T-helper 2 cell treated with Interferon-gamma antibody and Interleukin-4, amounts not matched to agents 5 μg/mL and 100 μg/mL, for 36 hours (primary cell): ENCODE measurements around the gene DTNBP1.

Experiments used
- DNase-seq: peaks from one replicate; pipeline ENCODE4 v3.0.0; 2021; ENCODE audit warnings: low spot score
- H3K27ac Mint-ChIP-seq: one replicate; pipeline ENCODE4 v1.8.0; 2021; ENCODE audit warnings: mild to moderate bottlenecking, mixed read lengths
- H3K27me3 Mint-ChIP-seq: one replicate; pipeline ENCODE4 v1.8.0; 2021; ENCODE audit warnings: low read depth, mixed read lengths
- H3K36me3 Mint-ChIP-seq: one replicate; pipeline ENCODE4 v1.8.0; 2021; ENCODE audit warnings: low read depth, mixed read lengths
- H3K4me1 Mint-ChIP-seq: one replicate; pipeline ENCODE4 v1.8.0; 2021; ENCODE audit warnings: low read depth, mixed read lengths
- H3K4me3 Mint-ChIP-seq: one replicate; pipeline ENCODE4 v1.8.0; 2022; ENCODE audit warnings: mild to moderate bottlenecking, moderate library complexity, mixed read lengths
- H3K9me3 Mint-ChIP-seq: one replicate; pipeline ENCODE4 v1.8.0; 2021; ENCODE audit warnings: mixed read lengths

The DTNBP1 gene

GRCh38 chr6:15578716-15579391, 84.0 kb downstream of the DTNBP1 start:
- Mint-ChIP-seq H3K9me3 (no peaks in the 10 kb centered on the region), H3K4me1 (peaks cover 4% of the 10 kb centered on the region), H3K36me3 (no peaks in the 10 kb centered on the region), H3K27ac (no peak overlapping the region), H3K27me3 (no peaks in the 10 kb centered on the region), H3K4me3 (no peak overlapping the region)
- no peak for DNase-seq

- no peak overlapping the region for H3K27ac Mint-ChIP-seq
- H3K9me3 Mint-ChIP-seq: no peaks in the 10 kb centered on the region
- no peak for DNase-seq
- no peaks in the 10 kb centered on the region for H3K36me3 Mint-ChIP-seq
- H3K4me3 Mint-ChIP-seq: no peak overlapping the region
- H3K27me3 Mint-ChIP-seq: no peaks in the 10 kb centered on the region
- H3K4me1 Mint-ChIP-seq: peaks cover 4% of the 10 kb centered on the region
Measured at GRCh38 chr6:15577550-15578171, 85.2 kb downstream of the DTNBP1 start.

DNA sequence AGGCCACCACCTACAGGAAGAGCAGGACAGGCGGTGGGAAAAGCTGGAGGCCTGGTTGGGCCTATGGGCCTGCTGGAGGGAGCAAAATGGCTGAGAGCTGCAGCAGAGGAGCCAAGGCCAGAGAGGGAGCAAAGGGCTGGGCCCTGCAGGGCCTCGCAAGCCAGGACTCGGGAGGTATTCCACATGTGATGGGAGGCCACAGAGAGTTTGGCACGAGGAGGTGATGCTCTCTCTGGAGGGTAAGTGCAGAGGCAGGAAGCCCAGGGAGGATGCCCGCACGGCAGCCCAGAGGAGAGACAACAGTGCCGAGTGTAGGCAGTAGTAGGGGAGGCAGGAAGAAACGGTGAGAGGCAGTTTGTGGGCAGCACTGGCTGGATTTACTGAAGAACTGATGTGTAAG, 85.7 kb downstream of the DTNBP1 start:
- Mint-ChIP-seq H3K4me3 (no peak overlapping the region), H3K36me3 (no peaks in the 10 kb centered on the region), H3K9me3 (no peaks in the 10 kb centered on the region), H3K4me1 (peaks cover 4% of the 10 kb centered on the region), H3K27ac (no peak overlapping the region), H3K27me3 (no peaks in the 10 kb centered on the region)
- DNase-seq: no peak

GRCh38 chr6:15575357-15576033, 87.3 kb downstream of the DTNBP1 start:
- H3K9me3 Mint-ChIP-seq: no peaks in the 10 kb centered on the region
- H3K4me1 Mint-ChIP-seq: peaks cover 4% of the 10 kb centered on the region

DNA sequence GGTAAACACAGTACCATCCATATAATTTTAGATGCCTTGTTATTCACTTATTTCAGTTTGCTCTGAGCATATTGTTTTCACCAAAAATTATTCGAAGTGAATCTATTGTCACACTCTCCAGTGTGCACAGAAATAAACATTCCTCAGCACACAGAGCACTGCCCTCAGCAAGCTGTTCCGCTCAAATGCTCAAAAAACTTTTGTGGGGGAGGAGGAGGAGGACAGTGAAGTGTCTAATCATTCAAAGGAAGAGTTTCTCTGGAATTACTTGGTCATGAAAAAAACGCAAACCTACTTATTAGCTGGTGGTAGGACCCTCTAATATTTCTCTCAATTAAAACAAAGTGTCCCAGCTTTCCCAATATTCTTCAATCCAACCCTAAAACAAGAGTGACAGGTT, 88.3 kb downstream of the DTNBP1 start:
- Mint-ChIP-seq H3K36me3 (peaks cover 4% of the 10 kb centered on the region), H3K27me3 (no peaks in the 10 kb centered on the region), H3K4me3 (no peak overlapping the region), H3K4me1 (peaks cover 4% of the 10 kb centered on the region), H3K27ac (no peak overlapping the region), H3K9me3 (no peaks in the 10 kb centered on the region)
- DNase-seq: no peak

More at GRCh38 chr6:15575357-15576033, 87.3 kb downstream of the DTNBP1 start:
- no peak overlapping the region for H3K27ac Mint-ChIP-seq
- no peaks in the 10 kb centered on the region for H3K27me3 Mint-ChIP-seq
- no peak for DNase-seq
- no peak overlapping the region for H3K4me3 Mint-ChIP-seq
- peaks cover 4% of the 10 kb centered on the region for H3K36me3 Mint-ChIP-seq

DNA sequence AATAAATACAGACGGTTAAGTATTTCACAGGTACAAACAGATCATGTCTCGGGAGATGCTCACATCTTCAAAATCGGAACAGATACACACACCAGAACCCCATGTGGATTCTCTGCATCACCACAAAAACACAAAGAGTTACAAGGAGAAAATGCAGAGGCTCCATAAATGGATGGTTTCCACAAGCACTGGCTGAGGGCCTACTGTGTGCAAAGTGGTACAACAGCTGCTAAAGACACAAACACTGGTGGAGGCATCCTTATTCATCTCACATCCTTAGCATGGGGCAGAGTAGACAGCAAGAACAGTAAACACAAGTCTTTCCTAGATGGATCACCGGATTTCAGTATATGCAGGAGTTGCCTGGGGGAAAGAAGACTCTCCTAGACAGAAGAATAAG, 88.8 kb downstream of the DTNBP1 start:
- peaks cover 4% of the 10 kb centered on the region for H3K36me3 Mint-ChIP-seq
- peaks cover 4% of the 10 kb centered on the region for H3K4me1 Mint-ChIP-seq
- H3K27ac Mint-ChIP-seq: no peak overlapping the region
- H3K4me3 Mint-ChIP-seq: no peak overlapping the region
- DNase-seq: no peak
- H3K9me3 Mint-ChIP-seq: no peaks in the 10 kb centered on the region
- no peaks in the 10 kb centered on the region for H3K27me3 Mint-ChIP-seq

DNA sequence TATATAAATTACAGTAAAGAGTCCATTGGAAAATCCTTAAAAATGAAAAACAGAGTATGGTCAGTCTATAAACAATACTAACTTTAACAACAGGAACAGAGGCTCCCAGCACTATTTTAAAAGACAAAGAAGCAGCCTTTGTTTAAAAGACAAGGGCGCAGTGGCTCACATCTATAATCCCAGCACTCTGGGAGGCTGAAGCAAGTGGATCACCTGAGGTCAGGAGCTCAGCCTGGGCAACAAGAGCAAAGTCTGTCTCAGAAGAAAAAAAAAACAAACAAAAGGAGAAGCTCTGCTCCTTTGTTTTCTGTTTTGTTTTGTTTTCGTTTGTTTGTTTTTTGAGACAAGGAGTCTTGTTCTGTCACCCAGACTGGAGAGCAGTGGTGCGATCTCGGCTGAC, 89.4 kb downstream of the DTNBP1 start:
- Mint-ChIP-seq H3K4me1 (peaks cover 4% of the 10 kb centered on the region), H3K36me3 (peaks cover 4% of the 10 kb centered on the region), H3K4me3 (no peak overlapping the region), H3K27me3 (no peaks in the 10 kb centered on the region), H3K27ac (no peak overlapping the region), H3K9me3 (no peaks in the 10 kb centered on the region)
- DNase-seq: no peak

GRCh38 chr6:15572296-15573016, 90.4 kb downstream of the DTNBP1 start:
- Mint-ChIP-seq H3K4me3 (no peak overlapping the region), H3K27me3 (no peaks in the 10 kb centered on the region), H3K9me3 (no peaks in the 10 kb centered on the region), H3K4me1 (peaks cover 4% of the 10 kb centered on the region), H3K36me3 (peaks cover 4% of the 10 kb centered on the region), H3K27ac (no peak overlapping the region)
- no peak for DNase-seq

- Mint-ChIP-seq H3K4me1 (no peaks in the 10 kb centered on the region), H3K36me3 (peaks cover 4% of the 10 kb centered on the region), H3K27ac (no peak overlapping the region), H3K4me3 (no peak overlapping the region), H3K9me3 (no peaks in the 10 kb centered on the region), H3K27me3 (no peaks in the 10 kb centered on the region)
- DNase-seq: no peak
Measured at GRCh38 chr6:15570171-15570570, 92.7 kb downstream of the DTNBP1 start.

- DNase-seq: no peak
- Mint-ChIP-seq H3K36me3 (peaks cover 4% of the 10 kb centered on the region), H3K27ac (no peak overlapping the region), H3K4me1 (no peaks in the 10 kb centered on the region), H3K9me3 (no peaks in the 10 kb centered on the region), H3K27me3 (no peaks in the 10 kb centered on the region), H3K4me3 (no peak overlapping the region)
Measured at GRCh38 chr6:15569035-15569995, 93.5 kb downstream of the DTNBP1 start.

DNA sequence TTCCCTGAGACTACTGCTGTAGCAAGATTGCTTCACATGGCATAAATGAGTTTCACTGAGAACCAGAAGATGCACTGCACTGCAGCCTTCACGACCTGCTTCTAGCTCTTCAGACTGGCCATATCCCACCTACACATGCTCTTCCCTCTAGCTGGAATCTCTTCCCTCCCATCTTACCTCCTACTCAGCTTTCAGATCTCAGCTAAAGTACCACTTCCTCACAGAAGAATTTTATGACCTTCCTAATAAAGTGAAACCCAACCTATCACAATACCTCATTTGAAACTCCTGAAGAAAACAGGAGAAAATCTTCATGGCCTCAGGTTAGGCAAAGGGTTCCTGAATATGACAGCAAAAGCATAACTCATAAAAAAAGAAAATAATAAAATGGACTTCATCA, 99.9 kb downstream of the DTNBP1 start:
- Mint-ChIP-seq H3K27me3 (no peaks in the 10 kb centered on the region), H3K4me3 (no peak overlapping the region), H3K9me3 (no peaks in the 10 kb centered on the region), H3K36me3 (no peaks in the 10 kb centered on the region), H3K27ac (no peak overlapping the region), H3K4me1 (peaks cover 1% of the 10 kb centered on the region)
- no peak for DNase-seq

GRCh38 chr6:15561447-15562199, 101.2 kb downstream of the DTNBP1 start:
- H3K27me3 Mint-ChIP-seq: no peaks in the 10 kb centered on the region
- H3K4me3 Mint-ChIP-seq: no peak overlapping the region
- H3K36me3 Mint-ChIP-seq: no peaks in the 10 kb centered on the region
- peaks cover 3% of the 10 kb centered on the region for H3K4me1 Mint-ChIP-seq
- H3K27ac Mint-ChIP-seq: no peak overlapping the region
- H3K9me3 Mint-ChIP-seq: no peaks in the 10 kb centered on the region
- no peak for DNase-seq

GRCh38 chr6:15560713-15561112, 102.1 kb downstream of the DTNBP1 start:
- no peak for DNase-seq
- Mint-ChIP-seq H3K4me3 (no peak overlapping the region), H3K27me3 (no peaks in the 10 kb centered on the region), H3K4me1 (peaks cover 3% of the 10 kb centered on the region), H3K9me3 (no peaks in the 10 kb centered on the region), H3K27ac (no peak overlapping the region), H3K36me3 (no peaks in the 10 kb centered on the region)
